GM18907 (cell line): Measurements from ENCODE around the gene DNM1L.
"Not testable (repeated sequence)": the region's sequence is repeated elsewhere in the genome, so short reads cannot be mapped to it uniquely, and the experiment has no call there.

Experiments
- ATAC-seq: cut with Tn5 transposase; IDR thresholded peaks from one replicate; pipeline ENCODE4 v1.9.1; 2021; ENCODE audit warnings: mild to moderate bottlenecking, moderate library complexity; ENCODE audit not compliant: unreplicated experiment

The DNM1L gene

GRCh38 chr12:32695787-32696186, 16.7 kb downstream of the DNM1L start:
- ATAC-seq, result no peak

- no peak for ATAC-seq
Measured at GRCh38 chr12:32697445-32697844, 18.3 kb downstream of the DNM1L start.

- no peak for ATAC-seq
Measured at GRCh38 chr12:32698285-32698684, 19.2 kb downstream of the DNM1L start.

GRCh38 chr12:32699437-32699836, 20.3 kb downstream of the DNM1L start:
- not testable (repeated sequence) for ATAC-seq

GRCh38 chr12:32702473-32702872, 23.4 kb downstream of the DNM1L start:
- ATAC-seq, result no peak

- no peak for ATAC-seq
Measured at GRCh38 chr12:32702946-32703345, 23.8 kb downstream of the DNM1L start.

- no peak for ATAC-seq
Measured at GRCh38 chr12:32705783-32706182, 26.7 kb downstream of the DNM1L start.

- no peak for ATAC-seq
Measured at GRCh38 chr12:32706335-32707024, 27.4 kb downstream of the DNM1L start.

GRCh38 chr12:32708926-32709325, 29.8 kb downstream of the DNM1L start:
- ATAC-seq, result no peak

- no peak for ATAC-seq
Measured at GRCh38 chr12:32714772-32715171, 35.7 kb downstream of the DNM1L start.

- ATAC-seq, result no peak
Measured at GRCh38 chr12:32718926-32719325, 39.8 kb downstream of the DNM1L start.

GRCh38 chr12:32725308-32725707, 46.2 kb downstream of the DNM1L start:
- ATAC-seq, result not testable (repeated sequence)

- ATAC-seq, result no peak
Measured at GRCh38 chr12:32726286-32726685, 47.2 kb downstream of the DNM1L start.

- ATAC-seq, result no peak
Measured at GRCh38 chr12:32727237-32727636, 48.1 kb downstream of the DNM1L start.

GRCh38 chr12:32734952-32735351, 55.9 kb downstream of the DNM1L start:
- no peak for ATAC-seq

GRCh38 chr12:32736445-32736844, 57.3 kb downstream of the DNM1L start:
- no peak for ATAC-seq

- no peak for ATAC-seq
Measured at GRCh38 chr12:32737715-32738114, 58.6 kb downstream of the DNM1L start.

GRCh38 chr12:32739279-32739678, 60.2 kb downstream of the DNM1L start:
- no peak for ATAC-seq

- no peak for ATAC-seq
Measured at GRCh38 chr12:32742133-32742532, 63.0 kb downstream of the DNM1L start.

- ATAC-seq, result no peak
Measured at GRCh38 chr12:32743264-32743663, 64.2 kb downstream of the DNM1L start.

- no peak for ATAC-seq
Measured at GRCh38 chr12:32753605-32754004, 74.5 kb downstream of the DNM1L start.

- ATAC-seq, result no peak
Measured at GRCh38 chr12:32754111-32754510, 75.0 kb downstream of the DNM1L start.

- peak; percentile 82 for ATAC-seq
Measured at GRCh38 chr12:32755051-32755653, 76.1 kb downstream of the DNM1L start.
